Mesenchymal stem cell (in vitro differentiated cells and primary cell): ENCODE results near the gene CDK12.

ENCODE experiments used
- DNase-seq: peaks from one replicate; pipeline ENCODE4 v3.0.0-alpha.2; 2013
- H2AFZ ChIP-seq: one replicate; pipeline ENCODE4 v1.6.1; 2013; ENCODE audit warnings: low read depth, mild to moderate bottlenecking, control low read depth, inconsistent platforms, low read length, moderate library complexity
- H2AK5ac ChIP-seq: 2 replicates; pipeline ENCODE4 v1.6.1; 2013; ENCODE audit warnings: low read length, moderate library complexity, mild to moderate bottlenecking, inconsistent platforms; ENCODE audit not compliant: severe bottlenecking
- H2BK120ac ChIP-seq: one replicate; pipeline ENCODE4 v1.6.1; 2013; ENCODE audit warnings: low read depth, mild to moderate bottlenecking, inconsistent platforms, low read length, moderate library complexity
- H2BK12ac ChIP-seq, 2 experiments: one replicate each; pipeline ENCODE4 v1.6.1; 2013; ENCODE audit warnings: inconsistent platforms in 2 of 2, low read length in 2 of 2, mild to moderate bottlenecking in 2 of 2, moderate library complexity in 2 of 2, control low read depth in 1 of 2
- H2BK15ac ChIP-seq: one replicate; pipeline ENCODE4 v1.6.1; 2013; ENCODE audit warnings: mild to moderate bottlenecking, low read depth, inconsistent platforms; ENCODE audit not compliant: poor library complexity, severe bottlenecking
- H2BK5ac ChIP-seq: 2 replicates; pipeline ENCODE4 v1.6.1; 2013; ENCODE audit warnings: low read depth, mild to moderate bottlenecking, low read length, control low read depth, inconsistent platforms; ENCODE audit not compliant: poor library complexity, severe bottlenecking
- H3K14ac ChIP-seq, 2 experiments: one replicate each; pipeline ENCODE4 v1.6.1; 2013; ENCODE audit warnings: inconsistent platforms in 2 of 2, low read length in 2 of 2, control low read depth in 1 of 2, mild to moderate bottlenecking in 1 of 2, moderate library complexity in 1 of 2
- H3K18ac ChIP-seq, 2 experiments: one replicate each; pipeline ENCODE4 v1.6.1; 2013; ENCODE audit warnings: inconsistent platforms in 2 of 2, low read length in 2 of 2, control low read depth in 1 of 2, low read depth in 1 of 2, mild to moderate bottlenecking in 1 of 2
- H3K23ac ChIP-seq, 2 experiments: one replicate each; pipeline ENCODE4 v1.6.1; 2013; ENCODE audit warnings: inconsistent platforms in 2 of 2, low read length in 2 of 2, mild to moderate bottlenecking in 2 of 2, moderate library complexity in 2 of 2, control low read depth in 1 of 2
- H3K27ac ChIP-seq: 2 replicates; pipeline ENCODE4 v1.5.1; 2013; ENCODE audit warnings: mild to moderate bottlenecking, moderate library complexity, low read length, control low read depth, inconsistent platforms; ENCODE audit not compliant: poor library complexity, severe bottlenecking
- H3K27me3 ChIP-seq, 2 experiments: 2 replicates each; pipeline versions ENCODE4 v1.6.1 to v1.7.0; 2013; ENCODE audit warnings: low read length in 2 of 2, mild to moderate bottlenecking in 2 of 2, moderate library complexity in 2 of 2, control low read depth in 1 of 2, inconsistent platforms in 1 of 2; ENCODE audit not compliant: control insufficient read depth in 1 of 2, insufficient read depth in 1 of 2
- H3K36me3 ChIP-seq, 2 experiments: 2 replicates each; pipeline versions ENCODE4 v1.6.1 to v1.7.0; 2013; ENCODE audit warnings: low read length in 2 of 2, control low read depth in 1 of 2, inconsistent platforms in 1 of 2, low read depth in 1 of 2, mild to moderate bottlenecking in 1 of 2; ENCODE audit not compliant: insufficient read depth in 2 of 2, control insufficient read depth in 1 of 2
- H3K4ac ChIP-seq, 2 experiments: one replicate each; pipeline ENCODE4 v1.6.1; 2013; ENCODE audit warnings: inconsistent platforms in 2 of 2, low read length in 2 of 2, mild to moderate bottlenecking in 2 of 2, moderate library complexity in 2 of 2, control low read depth in 1 of 2, low read depth in 1 of 2
- H3K4me1 ChIP-seq: 2 replicates; pipeline ENCODE4 v1.6.1; 2013; ENCODE audit warnings: low read depth, low read length, control low read depth; ENCODE audit not compliant: control insufficient read depth, insufficient read depth
- H3K4me2 ChIP-seq: 2 replicates; pipeline ENCODE4 v1.6.1; 2013; ENCODE audit warnings: low read length, mild to moderate bottlenecking, inconsistent platforms; ENCODE audit not compliant: poor library complexity, severe bottlenecking
- H3K4me3 ChIP-seq, 2 experiments: 2 replicates each; pipeline versions ENCODE4 v1.5.1 to v1.7.0; 2013; ENCODE audit warnings: low read length in 2 of 2, mild to moderate bottlenecking in 2 of 2, control low read depth in 1 of 2, low read depth in 1 of 2; ENCODE audit not compliant: insufficient read depth in 1 of 2
- H3K79me1 ChIP-seq: replicated peaks from 2 replicates; pipeline ENCODE4 v1.6.1; 2013; ENCODE audit warnings: mild to moderate bottlenecking, control low read depth, low read length, inconsistent platforms; ENCODE audit not compliant: poor library complexity, severe bottlenecking
- H3K9ac ChIP-seq: 2 replicates; pipeline ENCODE4 v1.7.0; 2013; ENCODE audit warnings: mild to moderate bottlenecking, low read length, moderate library complexity
- H3K9me3 ChIP-seq: 2 replicates; pipeline ENCODE4 v1.7.0; 2013; ENCODE audit warnings: mild to moderate bottlenecking, low read length; ENCODE audit not compliant: control insufficient read depth
- H4K8ac ChIP-seq: one replicate; pipeline ENCODE4 v1.6.1; 2013; ENCODE audit warnings: inconsistent platforms, mild to moderate bottlenecking, low read length, moderate library complexity
- H4K91ac ChIP-seq: one replicate; pipeline ENCODE4 v1.6.1; 2013; ENCODE audit warnings: mild to moderate bottlenecking, low read length, inconsistent platforms
- WGBS: methylation state at CpG from one replicate; pipeline ENCODE4 v1.1.7; 2013; ENCODE audit warnings: mixed read lengths; 5-methylcytosine and 5-hydroxymethylcytosine counted together

The CDK12 gene

DNA sequence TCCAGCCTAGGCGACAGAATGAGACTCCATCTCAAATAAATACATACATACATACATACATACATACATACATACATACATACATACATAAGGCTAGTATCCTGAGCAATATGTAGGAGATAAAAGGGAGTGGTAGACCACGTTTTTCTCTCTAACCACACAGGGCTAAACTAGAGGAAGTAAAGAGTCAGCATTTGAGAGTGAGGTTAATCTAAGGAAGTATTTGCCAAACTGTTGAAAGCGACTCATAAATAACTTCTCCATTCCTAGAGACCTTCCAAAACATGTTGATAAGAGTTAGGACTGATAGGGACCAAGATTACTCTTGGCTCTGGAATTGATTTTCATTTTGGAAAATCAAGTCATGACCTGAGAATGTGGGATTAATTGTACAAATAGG is 77.6 kb downstream of the CDK12 start:
- Histone ChIP-seq H4K91ac (no peak overlapping the region), H3K23ac (no peak overlapping the region), H2AFZ (no peak overlapping the region), H3K14ac (no peak overlapping the region), H2BK12ac (no peak overlapping the region), H3K18ac (no peak overlapping the region), H2BK15ac (no peak overlapping the region), H3K27ac (no peak overlapping the region), H2BK5ac (no peak overlapping the region), H2AK5ac (no peak overlapping the region), H3K9ac (no peak overlapping the region), H3K4me3 (no peak overlapping the region), H3K4me2 (no peak overlapping the region), H3K4me1 (no peaks in the 10 kb centered on the region), H4K8ac (no peak overlapping the region), H3K36me3 (peaks cover 0 to 14% of the 10 kb centered on the region in 2 experiments), H3K27me3 (no peaks in the 10 kb centered on the region), H3K9me3 (no peaks in the 10 kb centered on the region), H3K4ac (no peak overlapping the region), H3K79me1 (no peaks in the 10 kb centered on the region), H2BK120ac (no peak overlapping the region)
- WGBS = no CpG with 5 or more reads among the region's 3 CpGs
- no peak for DNase-seq

DNA sequence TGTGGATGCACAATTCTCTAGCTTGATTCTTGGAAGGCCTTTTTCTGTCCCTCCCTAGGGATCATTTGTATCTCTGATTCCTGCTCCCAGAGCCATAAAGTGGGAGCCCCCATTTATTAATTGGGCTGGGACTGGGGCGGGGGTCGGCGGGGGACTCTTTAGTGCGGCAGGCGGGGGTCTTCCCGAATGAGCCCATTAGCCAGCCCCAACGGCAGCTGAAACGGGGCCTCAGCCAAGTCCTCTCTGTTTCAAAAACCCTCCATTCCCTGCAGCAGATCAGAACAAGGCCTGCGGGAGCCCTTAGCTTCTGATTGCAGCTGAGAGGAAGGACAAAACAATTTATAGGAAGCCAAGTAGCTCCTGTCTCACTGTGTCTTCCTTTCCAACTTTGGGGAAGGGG is 79.3 kb downstream of the CDK12 start:
- Histone ChIP-seq H2AFZ (no peak overlapping the region), H3K14ac (no peak overlapping the region), H3K9ac (no peak overlapping the region), H3K9me3 (no peaks in the 10 kb centered on the region), H3K4me2 (no peak overlapping the region), H3K4ac (no peak overlapping the region), H3K18ac (no peak overlapping the region), H3K27ac (no peak overlapping the region), H3K4me1 (no peaks in the 10 kb centered on the region), H3K27me3 (no peaks in the 10 kb centered on the region), H3K36me3 (peaks cover 6 to 16% of the 10 kb centered on the region in 2 experiments), H2BK15ac (no peak overlapping the region), H3K4me3 (no peak overlapping the region), H2BK5ac (no peak overlapping the region), H4K8ac (no peak overlapping the region), H3K23ac (no peak overlapping the region), H2BK12ac (no peak overlapping the region), H2AK5ac (no peak overlapping the region), H2BK120ac (no peak overlapping the region), H3K79me1 (no peaks in the 10 kb centered on the region), H4K91ac (no peak overlapping the region)
- DNase-seq = no peak
- 93% methylated on average over 8 of the region's 9 CpGs for WGBS

DNA sequence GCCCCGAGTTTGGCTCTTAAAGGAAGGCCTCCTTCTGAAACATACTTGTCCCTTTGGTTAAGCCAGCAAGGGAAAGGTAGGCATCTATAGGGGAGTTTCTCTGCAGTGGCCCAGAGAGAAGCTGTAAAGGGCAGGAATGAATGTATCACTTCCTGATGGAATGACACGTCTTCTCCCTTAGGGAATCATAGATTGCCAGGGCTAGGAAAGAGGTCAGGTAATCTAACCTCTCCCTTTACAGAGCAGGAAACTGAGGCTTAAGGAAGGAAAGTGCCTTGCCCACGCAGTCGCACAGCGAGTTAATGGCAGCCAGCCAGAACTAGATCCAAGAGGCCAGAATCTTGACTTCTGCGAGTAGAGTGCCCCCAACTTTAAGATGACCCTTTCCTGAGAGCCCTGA is 80.4 kb downstream of the CDK12 start:
- H3K14ac ChIP-seq = no peak overlapping the region
- H2BK15ac ChIP-seq = no peak overlapping the region
- no peak for DNase-seq
- H2BK5ac ChIP-seq = no peak overlapping the region
- H3K23ac ChIP-seq = no peak overlapping the region
- H2BK12ac ChIP-seq = no peak overlapping the region
- H4K91ac ChIP-seq = no peak overlapping the region
- H3K79me1 ChIP-seq = no peaks in the 10 kb centered on the region
- H3K4ac ChIP-seq = no peak overlapping the region
- no peaks in the 10 kb centered on the region for H3K27me3 ChIP-seq
- no peaks in the 10 kb centered on the region for H3K4me1 ChIP-seq
- no peak overlapping the region for H3K9ac ChIP-seq
- no peak overlapping the region for H3K4me2 ChIP-seq
- no peak overlapping the region for H3K18ac ChIP-seq
- no peaks in the 10 kb centered on the region for H3K9me3 ChIP-seq
- H2AK5ac ChIP-seq = no peak overlapping the region
- 65% methylated on average over 5 of the region's 6 CpGs for WGBS
- H3K27ac ChIP-seq = no peak overlapping the region
- no peak overlapping the region for H2AFZ ChIP-seq
- no peak overlapping the region for H4K8ac ChIP-seq
- H2BK120ac ChIP-seq = no peak overlapping the region
- peaks cover 6 to 12% of the 10 kb centered on the region in 2 experiments for H3K36me3 ChIP-seq
- H3K4me3 ChIP-seq = no peak overlapping the region

DNA sequence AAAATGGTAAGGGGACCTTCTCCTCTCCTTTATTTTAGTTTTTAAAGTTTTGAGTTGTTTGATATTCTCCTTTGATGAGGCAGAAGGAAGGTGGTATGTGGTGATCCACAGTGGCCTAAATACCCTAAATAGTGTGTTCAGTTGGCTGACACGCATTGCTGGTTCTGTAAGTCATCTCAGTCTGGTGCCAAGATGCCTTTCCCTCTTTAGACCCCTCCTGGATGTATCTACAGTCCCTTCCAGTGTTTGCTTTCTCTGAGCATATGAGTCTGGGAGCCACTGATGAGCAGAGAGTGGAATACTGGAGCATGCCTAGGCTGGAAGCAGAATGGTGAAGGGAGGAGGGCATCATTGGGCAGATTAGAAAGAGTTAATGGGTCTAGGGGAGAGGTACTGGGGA is 81.9 kb downstream of the CDK12 start:
- Histone ChIP-seq H3K4me1 (no peaks in the 10 kb centered on the region), H3K14ac (no peak overlapping the region), H2BK15ac (no peak overlapping the region), H3K27me3 (no peaks in the 10 kb centered on the region), H3K23ac (no peak overlapping the region), H3K9ac (no peak overlapping the region), H4K91ac (no peak overlapping the region), H4K8ac (no peak overlapping the region), H3K18ac (no peak overlapping the region), H3K79me1 (no peaks in the 10 kb centered on the region), H3K4ac (no peak overlapping the region), H2AFZ (no peak overlapping the region), H2BK5ac (no peak overlapping the region), H3K9me3 (no peaks in the 10 kb centered on the region), H3K4me2 (no peak overlapping the region), H2BK120ac (no peak overlapping the region), H3K27ac (no peak overlapping the region), H2BK12ac (no peak overlapping the region), H3K4me3 (no peak overlapping the region), H3K36me3 (peaks cover 10 to 24% of the 10 kb centered on the region in 2 experiments), H2AK5ac (no peak overlapping the region)
- DNase-seq = no peak
- 100% methylated on average over 1 of the region's 1 CpG for WGBS
